ENCODE results near the gene AADAC.

DNA sequence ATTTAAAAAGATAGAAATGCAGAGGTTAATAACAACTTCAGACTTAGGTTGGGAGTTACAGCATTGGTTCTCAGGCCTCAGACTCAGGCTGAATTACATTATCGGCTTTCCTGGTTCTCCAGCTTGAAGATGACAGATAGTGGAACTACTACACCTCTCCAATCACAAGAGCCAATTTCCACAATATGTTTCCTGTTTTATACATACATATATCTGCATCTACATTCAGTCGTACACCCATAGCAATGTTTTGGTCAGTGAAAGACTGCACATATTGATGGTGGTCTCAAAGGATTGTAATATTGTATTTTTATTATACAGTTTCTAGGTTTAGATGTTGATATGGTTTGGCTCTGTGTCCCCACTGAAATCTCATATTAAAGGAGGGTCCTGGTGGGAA, 44.7 kb upstream of the AADAC start:
- TF ChIP-seq POLR2AphosphoS5 (IDR thresholded peaks at IDR 0.05) (no peak), EZH2 (IDR thresholded peaks at IDR 0.05; ENCODE audit: borderline replicate concordance, insufficient read depth, low read length, poor library complexity, severe bottlenecking) (no peak)
- TF ChIP-seq, protein P1, sequence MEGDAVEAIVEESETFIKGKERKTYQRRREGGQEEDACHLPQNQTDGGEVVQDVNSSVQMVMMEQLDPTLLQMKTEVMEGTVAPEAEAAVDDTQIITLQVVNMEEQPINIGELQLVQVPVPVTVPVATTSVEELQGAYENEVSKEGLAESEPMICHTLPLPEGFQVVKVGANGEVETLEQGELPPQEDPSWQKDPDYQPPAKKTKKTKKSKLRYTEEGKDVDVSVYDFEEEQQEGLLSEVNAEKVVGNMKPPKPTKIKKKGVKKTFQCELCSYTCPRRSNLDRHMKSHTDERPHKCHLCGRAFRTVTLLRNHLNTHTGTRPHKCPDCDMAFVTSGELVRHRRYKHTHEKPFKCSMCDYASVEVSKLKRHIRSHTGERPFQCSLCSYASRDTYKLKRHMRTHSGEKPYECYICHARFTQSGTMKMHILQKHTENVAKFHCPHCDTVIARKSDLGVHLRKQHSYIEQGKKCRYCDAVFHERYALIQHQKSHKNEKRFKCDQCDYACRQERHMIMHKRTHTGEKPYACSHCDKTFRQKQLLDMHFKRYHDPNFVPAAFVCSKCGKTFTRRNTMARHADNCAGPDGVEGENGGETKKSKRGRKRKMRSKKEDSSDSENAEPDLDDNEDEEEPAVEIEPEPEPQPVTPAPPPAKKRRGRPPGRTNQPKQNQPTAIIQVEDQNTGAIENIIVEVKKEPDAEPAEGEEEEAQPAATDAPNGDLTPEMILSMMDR (IDR thresholded peaks at IDR 0.05; ENCODE audit: poor library complexity, severe bottlenecking): no peak
